ENCODE results near the gene RHOBTB3. TPM values are rescaled to one million over a fixed set of nuclear protein-coding genes. Genes with fewer than 3 reads are reported as not detected.

Gene RHOBTB3
- 10 to 100 TPM; 58.7 to 85.7 (median 68.0) TPM for total RNA-seq

DNA sequence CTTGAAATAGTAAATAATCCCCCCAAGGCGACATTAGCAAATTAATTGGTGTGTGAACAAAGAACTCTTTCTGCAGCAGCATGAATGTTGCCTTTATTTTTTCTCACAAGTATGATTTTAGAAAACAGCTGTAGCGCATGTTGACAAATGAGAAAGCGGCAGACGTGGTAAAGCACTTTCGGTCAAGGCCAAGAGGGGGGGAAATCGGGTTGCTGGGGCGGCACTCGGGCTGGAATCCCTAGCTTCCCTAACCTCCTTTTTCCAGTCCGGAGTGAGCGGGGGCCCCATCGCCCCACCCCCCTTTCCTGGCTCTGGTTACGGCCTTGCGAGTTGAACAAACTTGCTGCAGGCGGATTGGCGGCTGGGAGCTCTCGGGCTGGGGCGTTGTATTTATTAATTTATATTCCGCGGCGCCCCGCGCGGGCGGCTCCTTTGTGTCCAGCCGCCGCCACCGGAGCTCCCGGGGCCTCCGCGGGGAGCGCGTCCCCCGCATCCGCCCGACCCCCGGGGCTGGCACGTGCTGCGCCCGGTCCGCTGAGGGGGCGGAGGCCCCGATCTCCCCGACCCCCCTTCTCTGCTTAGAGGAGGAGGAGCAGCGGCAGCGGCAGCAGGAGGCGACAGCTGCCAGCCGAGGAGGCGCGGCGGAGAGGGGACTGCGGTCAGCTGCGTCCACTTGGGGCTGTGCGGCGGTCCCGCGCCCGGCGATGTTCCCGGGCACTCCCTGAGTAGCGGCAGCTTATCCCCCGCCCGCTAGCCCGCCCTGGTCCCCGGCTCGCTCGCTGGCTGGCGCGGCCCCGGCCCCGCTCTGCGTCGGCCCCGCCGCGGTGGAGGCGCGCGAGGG lies at the start of gene RHOBTB3:
RHOBTB3 (plus strand) TSS at position 607 of the 841 bp plus-strand sequence. CDS start 347 bp downstream, outside the sequence.
- Histone ChIP-seq H3K36me3 (no peaks in the 10 kb centered on the region), H3K27ac (peak within 1 kb of the TSS; percentile 82 to 94 (median 92)), H3K27me3 (no peaks in the 10 kb centered on the region), H3K4me3 (replicated peaks in 1 of 3) (peak within 1 kb of the TSS; percentile 75 to 88 (median 79)), H3K9me3 (no peaks in the 10 kb centered on the region), H3K4me1 (peaks cover 35% of the 10 kb centered on the region in 2 donors)
- DNase-seq: peak; percentile 88 to 91
- intact Hi-C loops (cut with DNase I): loop anchor here (10.0 kb wide), 1 partner anchor 66 kb away; no protein-coding TSS in a partner anchor
- peak in 1 of 6 experiments; percentile 4 for TF ChIP-seq CTCF (IDR thresholded peaks at IDR 0.05)
- TF ChIP-seq POLR2A (IDR thresholded peaks at IDR 0.05): peak in 1 of 2 donors; percentile 90
- WGBS, 2 donors: 0 to 2% methylated on average over 29 to 37 of the region's 78 CpGs

- Histone ChIP-seq H3K27ac (no peak within 1 kb of the TSS), H3K4me3 (replicated peaks in 1 of 3) (no peak within 1 kb of the TSS), H3K36me3 (no peaks in the 10 kb centered on the region), H3K27me3 (no peaks in the 10 kb centered on the region), H3K4me1 (no peaks in the 10 kb centered on the region), H3K9me3 (no peaks in the 10 kb centered on the region)
- 89 to 100% methylated on average over 1 of the region's 1 CpG for WGBS, 2 donors
- DNase-seq: no peak
- intact Hi-C loops (cut with DNase I): no loop called here
- TF ChIP-seq CTCF (IDR thresholded peaks at IDR 0.05): no peak
- no peak for TF ChIP-seq POLR2A (IDR thresholded peaks at IDR 0.05)
Measured at GRCh38 chr5:95682891-95683290, 48.2 kb upstream of the RHOBTB3 start, which contains the start of gene SPATA9. TSS of gene SPATA9 (minus strand) at chr5:95682991. CDS start at chr5:95682854, 137 bp downstream.

DNA sequence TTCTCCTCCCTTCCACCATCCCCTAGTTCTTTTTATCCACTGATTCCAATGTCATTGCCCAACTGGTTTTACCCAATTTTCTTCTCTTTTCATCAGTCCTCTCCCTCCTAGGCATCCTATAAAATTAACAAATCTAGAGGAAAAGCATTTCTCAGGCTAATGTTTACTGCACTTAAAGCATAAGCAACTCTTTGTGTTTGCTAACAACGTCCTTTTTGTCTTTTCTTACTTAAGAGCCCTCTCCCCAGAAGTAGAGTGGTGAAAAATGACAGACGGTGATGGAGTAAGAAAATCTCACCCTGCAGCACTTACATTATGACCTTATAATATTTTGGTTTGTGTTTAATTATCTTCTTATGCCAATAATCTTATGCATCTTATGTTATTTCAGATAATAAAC lies 46.8 kb upstream of the RHOBTB3 start:
- DNase-seq: no peak
- Histone ChIP-seq H3K27me3 (no peaks in the 10 kb centered on the region), H3K4me3 (replicated peaks in 1 of 3) (no peak overlapping the region), H3K4me1 (no peaks in the 10 kb centered on the region), H3K27ac (no peak overlapping the region), H3K36me3 (no peaks in the 10 kb centered on the region), H3K9me3 (no peaks in the 10 kb centered on the region)
- intact Hi-C loops (cut with DNase I): no loop called here
- 85 to 86% methylated on average over 2 of the region's 2 CpGs for WGBS, 2 donors
- TF ChIP-seq POLR2A (IDR thresholded peaks at IDR 0.05) (no peak), CTCF (IDR thresholded peaks at IDR 0.05) (no peak)

GRCh38 chr5:95686651-95687050 lies 44.5 kb upstream of the RHOBTB3 start:
- no peak for TF ChIP-seq POLR2A (IDR thresholded peaks at IDR 0.05)
- no peak for TF ChIP-seq CTCF (IDR thresholded peaks at IDR 0.05)
- intact Hi-C loops (cut with DNase I): no loop called here
- WGBS, 2 donors: 71 to 83% methylated on average over 2 of the region's 2 CpGs
- Histone ChIP-seq H3K9me3 (no peaks in the 10 kb centered on the region), H3K36me3 (no peaks in the 10 kb centered on the region), H3K27me3 (no peaks in the 10 kb centered on the region), H3K4me1 (no peaks in the 10 kb centered on the region), H3K27ac (no peak overlapping the region), H3K4me3 (replicated peaks in 1 of 3) (no peak overlapping the region)
- no peak for DNase-seq

- intact Hi-C loops (cut with DNase I): no loop called here
- no peaks in the 10 kb centered on the region for H3K36me3 ChIP-seq
- H3K4me3 ChIP-seq (replicated peaks in 1 of 3): no peak overlapping the region
- DNase-seq: no peak
- 98% methylated on average over 1 of the region's 1 CpG for WGBS, 2 donors
- no peak for TF ChIP-seq POLR2A (IDR thresholded peaks at IDR 0.05)
- TF ChIP-seq CTCF (IDR thresholded peaks at IDR 0.05): no peak
- no peaks in the 10 kb centered on the region for H3K27me3 ChIP-seq
- no peaks in the 10 kb centered on the region for H3K9me3 ChIP-seq
- H3K27ac ChIP-seq: no peak overlapping the region
- H3K4me1 ChIP-seq: no peaks in the 10 kb centered on the region
Measured at GRCh38 chr5:95689680-95690079, 41.5 kb upstream of the RHOBTB3 start.

Data from thyroid gland (tissue), 4 donors.